Activated CD8-positive, alpha-beta memory T cell treated with anti-CD3 and anti-CD28 coated beads for 48 hours (primary cell): ENCODE measurements around the gene TACC2.

ENCODE experiments used
- DNase-seq, 3 experiments: peaks; one replicate each; pipeline ENCODE4 v3.0.0-alpha.2; 2020; ENCODE audit warnings: low read depth in 2 of 3, low spot score in 2 of 3

Gene TACC2

GRCh38 chr10:122291739-122292138 is 302.8 kb downstream of the TACC2 start:
- DNase-seq: no peak

GRCh38 chr10:122292376-122292775 is 303.4 kb downstream of the TACC2 start:
- no peak for DNase-seq

GRCh38 chr10:122293156-122293960 is 304.4 kb downstream of the TACC2 start:
- no peak for DNase-seq

GRCh38 chr10:122293961-122294380 is 305.0 kb downstream of the TACC2 start:
- DNase-seq: no peak

GRCh38 chr10:122294511-122295450 is 305.8 kb downstream of the TACC2 start:
- no peak for DNase-seq

- no peak for DNase-seq
Observed at GRCh38 chr10:122295451-122295809, 306.5 kb downstream of the TACC2 start.

GRCh38 chr10:122296363-122297120 is 307.6 kb downstream of the TACC2 start:
- DNase-seq: no peak

GRCh38 chr10:122297583-122297982 is 308.6 kb downstream of the TACC2 start:
- no peak for DNase-seq

GRCh38 chr10:122298206-122298597 is 309.2 kb downstream of the TACC2 start:
- DNase-seq: no peak

- DNase-seq: peak; percentile 19 to 38 (median 28)
Observed at GRCh38 chr10:122298598-122299301, 309.8 kb downstream of the TACC2 start.

GRCh38 chr10:122299423-122300075 is 310.6 kb downstream of the TACC2 start:
- DNase-seq: no peak

GRCh38 chr10:122301055-122301810 is 312.3 kb downstream of the TACC2 start:
- DNase-seq: no peak

GRCh38 chr10:122301811-122302115 is 312.8 kb downstream of the TACC2 start:
- DNase-seq: no peak

- no peak for DNase-seq
Observed at GRCh38 chr10:122302315-122302714, 313.4 kb downstream of the TACC2 start.

- no peak for DNase-seq
Observed at GRCh38 chr10:122303271-122304053, 314.5 kb downstream of the TACC2 start.
